ENCODE measurements around the gene DCLRE1B.

The DCLRE1B gene

DNA sequence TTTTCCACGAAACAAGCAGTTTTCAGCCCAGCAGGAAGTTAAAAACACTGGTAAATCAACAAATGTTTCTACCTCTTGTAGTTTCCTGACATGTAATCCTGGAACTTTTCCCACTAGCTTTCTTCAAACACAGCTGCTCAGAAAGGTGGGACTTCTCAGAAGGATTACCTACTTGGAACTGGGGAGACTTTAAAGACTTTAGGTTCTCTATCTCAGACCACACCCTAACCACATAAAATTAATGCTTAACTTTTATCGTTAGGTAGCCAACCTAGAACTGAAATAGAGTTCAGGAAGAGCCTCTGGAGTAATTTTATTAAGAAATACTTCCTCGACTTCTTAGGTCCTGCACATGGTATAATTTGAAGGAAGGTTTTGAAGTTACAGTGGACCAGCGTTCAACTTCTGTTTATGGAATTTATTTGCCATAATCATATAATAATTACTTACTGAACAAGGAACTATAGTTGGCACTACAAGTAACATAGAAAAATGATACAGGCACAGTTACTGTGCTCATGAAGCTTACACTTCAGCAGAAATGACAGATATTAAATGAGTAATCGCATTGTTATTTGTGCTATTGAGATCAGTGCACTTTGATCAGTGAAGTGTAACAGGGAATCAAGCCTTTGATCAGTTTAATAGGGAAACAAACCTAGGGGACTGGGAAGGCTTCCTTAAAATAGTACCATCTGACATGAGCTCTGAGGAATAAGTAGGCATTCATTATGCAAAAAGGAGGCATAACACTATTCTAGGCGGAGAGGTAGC, 17.5 kb upstream of the DCLRE1B start, which contains the start of gene BCL2L15:
BCL2L15 (minus strand) TSS at position 180 of the 774 bp plus-strand sequence. CDS start 206 bp downstream, outside the sequence.
- no peak for DNase-seq (ENCODE audit: low read depth)

DNA sequence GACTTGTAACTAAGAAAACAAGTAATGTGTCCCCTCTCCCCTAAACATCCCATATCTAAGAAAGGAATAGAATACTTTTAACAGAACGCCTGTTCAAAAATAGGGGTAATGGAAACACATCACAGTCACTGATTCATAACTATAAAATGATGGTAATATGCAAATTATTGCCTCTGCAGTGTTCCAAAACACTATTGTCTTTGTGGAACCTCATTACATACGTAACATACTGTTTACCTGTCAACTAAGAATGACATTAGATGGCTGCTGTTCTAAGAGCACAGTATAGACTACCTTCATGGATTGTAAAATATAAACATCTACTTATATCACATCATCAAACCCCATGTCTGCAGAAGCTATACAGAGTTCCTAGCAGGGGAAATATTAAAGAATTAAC, 14.3 kb upstream of the DCLRE1B start:
- no peak for DNase-seq (ENCODE audit: low read depth)

DNA sequence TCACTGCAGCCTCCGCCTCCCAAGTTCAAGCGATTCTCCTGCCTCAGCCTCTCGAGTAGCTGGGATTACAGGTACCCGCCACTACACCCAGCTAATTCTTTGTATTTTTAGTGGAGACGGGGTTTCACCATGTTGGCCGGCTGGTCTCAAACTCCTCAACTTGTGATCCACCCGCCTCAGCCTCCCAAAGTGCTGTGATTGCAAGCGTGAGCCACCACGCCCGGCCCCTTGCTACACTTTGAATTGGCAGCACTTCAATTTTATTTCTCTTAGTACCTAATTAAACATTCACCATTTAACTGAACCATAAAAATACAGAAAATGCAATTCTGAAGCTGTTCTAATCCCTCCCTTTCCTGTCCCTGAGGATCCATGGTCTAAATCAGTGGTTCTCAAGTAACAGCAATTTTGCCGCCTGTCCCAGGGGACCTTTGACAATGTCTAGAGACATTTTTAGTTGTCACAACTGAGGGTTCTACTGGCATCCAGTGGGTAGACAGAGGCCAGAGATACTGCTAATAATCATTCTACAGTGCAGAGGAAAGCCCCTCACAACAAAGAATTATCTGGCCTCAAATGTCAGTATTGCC, 13.4 kb upstream of the DCLRE1B start:
- no peak for DNase-seq (ENCODE audit: low read depth)

DNA sequence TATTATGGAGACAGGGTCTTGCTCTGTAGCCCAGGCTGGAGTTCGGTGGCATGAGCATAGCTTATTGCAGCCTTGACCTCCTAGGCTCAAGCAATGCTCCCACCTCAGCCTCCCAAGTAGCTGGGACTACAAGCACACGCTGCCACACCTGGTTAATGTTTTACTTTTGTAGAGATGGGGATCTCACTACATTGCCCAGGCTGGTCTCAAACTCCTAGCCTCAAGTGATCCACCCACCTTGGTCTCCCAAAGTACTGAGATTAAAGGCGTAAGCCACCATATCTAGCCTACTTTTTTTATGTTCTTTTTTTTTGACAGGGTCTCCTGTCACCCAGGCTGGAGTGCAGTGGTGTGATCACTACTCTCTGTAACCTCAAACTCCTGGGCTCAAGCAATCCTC, 11.9 kb upstream of the DCLRE1B start:
- no peak for DNase-seq (ENCODE audit: low read depth)

DNA sequence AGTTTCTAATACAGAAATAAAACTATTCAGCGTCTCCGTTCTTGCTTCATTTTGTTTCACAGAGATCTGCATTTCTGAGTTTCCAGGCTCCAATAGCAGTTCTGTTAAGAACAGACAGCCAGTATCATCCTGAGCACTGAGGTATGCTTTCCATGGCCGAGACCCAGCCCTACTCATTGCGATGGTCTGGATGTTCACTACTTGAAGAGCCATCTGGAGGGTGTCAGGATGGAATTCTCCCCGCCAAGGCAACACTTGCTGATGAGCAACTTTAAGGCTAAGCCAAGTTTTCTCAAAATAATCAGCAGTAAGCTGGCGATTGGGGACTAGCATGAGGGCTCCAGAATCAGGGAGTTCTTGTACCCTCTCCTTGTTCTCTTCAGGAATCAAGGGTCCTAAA, 10.0 kb upstream of the DCLRE1B start:
- DNase-seq (ENCODE audit: low read depth), result no peak

DNA sequence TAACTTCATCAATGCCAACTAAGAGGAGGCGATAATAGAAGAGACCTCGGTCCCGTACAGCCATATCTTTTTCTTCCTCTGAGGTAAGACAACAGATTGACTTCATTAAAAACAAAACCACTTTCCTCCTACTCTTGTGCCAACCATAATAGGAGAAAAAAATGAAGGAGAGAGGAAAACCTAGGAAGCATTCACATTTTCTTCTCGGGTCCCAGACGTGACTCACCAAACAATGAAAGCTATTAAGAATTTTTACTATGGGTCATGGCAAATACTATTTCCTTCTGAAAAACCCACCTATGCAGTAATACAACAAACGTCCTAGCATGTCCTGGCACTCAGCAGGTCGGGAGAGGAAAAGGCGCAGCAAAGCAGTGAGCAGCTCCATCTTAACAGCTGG, 9.2 kb upstream of the DCLRE1B start:
- DNase-seq (ENCODE audit: low read depth), result no peak

DNA sequence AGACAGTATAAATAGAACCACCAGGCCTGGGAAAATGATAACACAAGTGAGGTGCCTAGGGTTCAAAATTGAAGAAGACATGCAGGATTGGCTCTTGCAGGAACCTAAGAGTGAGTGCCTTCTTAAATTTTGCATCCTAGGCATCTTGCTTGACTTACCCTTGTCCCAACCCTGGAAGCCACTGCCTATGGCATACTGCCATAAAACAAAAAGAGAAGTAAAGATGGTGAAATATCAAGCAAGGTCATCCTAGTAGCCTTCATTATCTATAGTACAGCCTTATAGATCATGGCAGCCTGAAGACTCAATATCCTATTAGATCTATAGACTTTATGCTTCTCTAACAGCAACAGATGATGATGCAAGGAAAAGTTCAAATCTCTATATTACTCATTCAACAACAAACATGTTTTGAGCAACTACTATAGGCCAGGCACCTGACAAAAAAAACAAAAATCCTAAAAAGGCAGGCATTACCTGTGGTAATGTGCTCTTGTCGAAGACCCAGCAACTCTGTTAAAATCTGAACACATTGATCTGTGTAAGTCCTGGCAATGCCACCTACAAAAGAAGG, 6.8 kb upstream of the DCLRE1B start:
- no peak for DNase-seq (ENCODE audit: low read depth)

DNA sequence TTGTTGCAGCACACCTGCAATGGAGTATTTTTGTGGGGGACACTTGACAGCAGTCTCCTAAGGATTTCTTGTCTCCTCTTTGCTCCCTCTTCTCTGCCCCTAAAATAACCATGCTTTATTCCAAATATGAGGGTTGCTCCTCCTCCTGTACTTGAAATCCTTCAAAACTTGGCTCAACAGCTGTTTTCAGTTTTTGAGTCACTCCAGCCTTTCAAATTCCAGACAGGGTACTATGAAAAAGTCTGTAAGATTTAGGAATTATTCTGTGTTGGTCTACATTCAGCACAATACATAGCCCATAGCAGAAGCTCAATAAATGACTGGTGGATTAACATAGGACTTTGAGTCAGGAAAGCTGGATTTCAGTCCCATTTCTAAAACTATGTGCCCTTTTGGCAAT, 6.0 kb upstream of the DCLRE1B start:
- no peak for DNase-seq (ENCODE audit: low read depth)

DNA sequence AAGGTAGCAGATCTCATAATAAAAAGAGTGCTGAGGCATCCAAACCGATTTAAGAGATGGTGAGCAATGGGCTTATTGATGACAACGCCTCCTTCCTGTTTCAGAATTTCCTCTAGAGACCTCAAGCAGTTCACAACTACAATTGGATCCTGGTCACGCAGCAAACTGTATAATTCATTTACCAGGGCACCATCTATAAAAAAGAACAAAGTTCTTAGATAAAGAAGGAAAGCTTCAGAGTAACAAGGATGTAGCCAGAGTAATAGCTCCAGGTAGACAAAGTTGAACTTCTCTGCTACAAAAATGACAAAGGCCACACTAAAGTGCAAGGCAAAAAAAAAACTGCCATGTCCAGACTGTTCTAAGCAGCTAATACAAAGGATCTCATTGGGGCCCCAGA, 3.9 kb upstream of the DCLRE1B start:
- DNase-seq (ENCODE audit: low read depth), result no peak

DNA sequence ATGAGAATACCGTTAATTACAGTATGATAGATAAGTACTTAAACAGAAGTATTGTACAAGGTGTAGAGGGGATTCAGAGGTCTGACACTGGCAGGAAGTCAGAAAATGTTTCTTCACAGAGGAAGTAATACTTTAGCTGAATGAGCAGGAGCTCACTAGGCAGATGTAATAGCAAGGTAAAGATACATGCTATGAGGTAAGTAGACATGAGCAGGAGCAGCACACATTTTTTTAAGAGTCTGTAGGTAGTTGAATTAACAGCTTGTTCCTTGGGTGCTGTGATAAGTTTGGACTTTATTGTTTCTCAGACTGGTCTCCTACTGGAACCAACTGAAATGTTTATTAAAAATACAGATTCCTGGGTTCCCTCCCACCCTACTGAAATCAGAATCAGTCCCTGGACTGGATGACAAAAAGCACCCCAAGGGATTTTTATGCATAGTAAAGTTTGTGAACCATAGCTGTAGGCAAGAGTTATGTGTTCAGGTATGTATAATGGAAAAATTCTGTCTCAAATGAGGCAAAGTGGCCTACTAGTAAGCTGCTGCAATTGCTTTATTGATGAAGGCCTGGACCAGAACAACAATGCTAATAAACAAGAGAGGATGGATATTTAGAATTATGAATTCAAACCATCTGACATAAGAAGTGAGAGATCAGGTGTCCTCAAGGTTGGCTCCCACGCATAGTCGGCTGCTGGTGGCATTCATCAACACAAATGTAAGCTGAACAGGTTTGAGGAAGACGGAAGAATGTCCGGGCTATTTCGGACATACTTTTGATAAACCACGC, 1.4 kb upstream of the DCLRE1B start:
- DNase-seq (ENCODE audit: low read depth), result no peak

DNA sequence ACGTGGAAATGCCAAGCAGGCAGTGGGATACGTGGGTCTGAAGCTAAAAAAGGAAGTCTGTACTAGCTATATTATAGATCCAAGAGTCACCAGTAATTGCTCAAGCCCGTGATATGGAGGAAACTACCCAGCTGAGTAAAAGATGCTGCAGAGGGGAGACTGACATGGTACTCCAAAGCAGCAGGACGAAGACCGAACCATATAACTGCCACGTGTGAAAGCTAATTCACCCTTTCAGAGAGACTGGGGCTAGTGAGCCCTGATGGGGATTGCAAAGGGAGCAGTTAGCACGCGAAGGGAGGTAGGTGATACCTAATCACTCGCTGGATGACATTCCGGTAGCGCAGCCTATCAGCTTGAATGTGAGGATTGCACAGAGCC, 843 bp upstream of the DCLRE1B start:
- DNase-seq (ENCODE audit: low read depth), result no peak

DNA sequence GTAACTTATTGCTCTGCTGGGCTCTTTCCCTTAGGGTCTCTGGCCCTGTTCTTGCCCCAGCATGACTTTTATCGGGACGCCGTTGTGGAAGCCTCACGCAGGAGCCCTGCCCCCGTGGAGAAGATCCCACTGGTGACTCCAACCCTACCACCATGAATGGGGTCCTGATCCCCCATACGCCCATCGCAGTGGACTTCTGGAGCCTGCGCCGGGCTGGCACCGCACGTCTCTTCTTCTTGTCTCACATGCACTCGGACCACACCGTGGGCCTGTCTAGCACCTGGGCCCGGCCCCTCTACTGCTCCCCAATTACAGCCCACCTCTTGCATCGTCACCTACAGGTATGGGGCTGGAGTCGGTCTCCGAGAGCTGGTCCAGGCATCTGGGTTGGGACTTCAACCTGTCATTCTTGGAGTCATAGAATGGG, 322 bp downstream of the DCLRE1B start:
- DNase-seq (ENCODE audit: low read depth), result no peak

DNA sequence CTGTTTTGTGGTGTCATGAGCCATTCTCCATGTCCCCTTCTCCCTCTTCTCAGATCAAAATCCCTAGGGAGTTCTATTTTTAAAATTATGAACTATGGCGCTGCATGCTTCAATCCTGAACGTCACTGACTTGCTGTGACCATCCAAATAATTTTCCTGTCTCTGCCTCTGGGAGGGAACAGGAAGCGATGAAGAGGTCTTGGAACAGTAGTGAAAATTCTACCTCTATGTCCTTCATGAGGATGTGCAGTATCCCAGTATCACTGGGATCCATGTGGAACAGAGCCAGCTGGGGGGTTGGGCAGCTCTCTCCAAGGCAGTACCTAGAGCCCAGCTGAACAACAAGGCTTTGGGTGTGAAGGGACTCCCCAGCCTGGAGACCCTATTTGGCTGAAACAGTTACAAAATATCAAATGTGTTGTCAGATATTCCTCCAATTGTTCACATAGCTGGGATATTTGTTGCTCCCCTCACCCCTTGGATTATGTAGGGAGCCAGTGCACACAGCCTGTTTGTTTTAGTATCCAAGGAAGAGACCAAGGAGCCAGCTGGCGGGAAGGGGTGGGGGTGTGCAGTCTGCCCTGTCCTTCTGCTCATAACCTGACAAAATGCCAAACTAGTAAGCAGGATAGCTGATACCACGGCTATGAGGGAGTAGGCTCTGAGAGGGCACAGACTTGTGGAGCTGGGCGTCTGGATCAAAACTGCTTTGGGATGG, 7.6 kb downstream of the DCLRE1B start:
- no peak for DNase-seq (ENCODE audit: low read depth)

DNA sequence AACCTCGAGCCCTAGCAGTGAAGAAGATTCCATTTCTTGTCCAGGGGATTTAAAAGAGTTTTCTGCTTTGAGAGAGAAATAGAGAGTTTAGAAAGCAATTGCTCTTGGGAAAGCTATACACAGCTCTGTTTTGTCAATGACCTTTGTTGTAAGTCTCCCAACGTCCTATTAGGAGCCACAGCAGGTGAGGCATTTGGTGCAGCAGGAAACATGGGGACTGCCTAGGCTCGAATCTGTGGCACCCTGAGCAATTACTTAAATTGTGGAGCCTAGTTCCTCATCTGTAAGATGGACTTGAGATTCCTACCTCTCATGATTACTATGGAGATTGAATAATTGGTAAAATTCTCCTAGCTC, 8.2 kb downstream of the DCLRE1B start:
- no peak for DNase-seq (ENCODE audit: low read depth)

DNA sequence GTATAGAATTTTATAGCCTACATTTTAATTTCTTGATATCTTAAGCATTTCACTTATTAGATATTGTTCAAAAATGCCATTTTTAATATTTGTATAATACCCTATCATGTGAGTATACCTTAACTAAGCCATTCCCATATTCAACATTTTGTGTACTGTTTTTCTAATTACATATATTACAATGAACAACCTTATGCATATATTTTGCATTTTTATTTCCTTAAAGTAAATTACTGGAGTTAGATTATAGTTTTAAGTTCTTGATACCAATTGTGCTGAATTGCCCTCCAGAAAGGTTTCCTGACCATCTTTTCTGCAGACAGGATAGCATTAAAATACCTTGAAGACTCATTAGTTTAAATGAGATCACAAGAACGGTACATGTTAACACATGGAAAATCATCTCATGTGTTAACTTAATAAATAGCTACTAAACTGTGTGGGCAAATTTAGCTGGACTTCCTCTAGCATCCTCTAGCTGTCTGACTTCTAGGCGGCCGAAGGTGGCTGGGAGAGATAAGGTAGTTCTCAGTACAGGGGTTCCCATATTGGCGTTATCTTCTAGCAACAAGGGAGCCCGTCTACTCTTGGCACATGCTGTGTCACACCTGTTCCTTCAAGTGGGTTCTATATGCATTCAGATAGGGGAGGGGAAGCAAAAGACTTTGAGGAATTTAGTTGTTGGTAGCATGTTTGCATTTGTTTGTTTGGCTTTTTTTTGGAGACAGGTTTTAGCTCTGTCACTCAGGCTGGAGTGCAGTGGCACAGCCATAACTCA, 8.9 kb downstream of the DCLRE1B start:
- no peak for DNase-seq (ENCODE audit: low read depth)

DNA sequence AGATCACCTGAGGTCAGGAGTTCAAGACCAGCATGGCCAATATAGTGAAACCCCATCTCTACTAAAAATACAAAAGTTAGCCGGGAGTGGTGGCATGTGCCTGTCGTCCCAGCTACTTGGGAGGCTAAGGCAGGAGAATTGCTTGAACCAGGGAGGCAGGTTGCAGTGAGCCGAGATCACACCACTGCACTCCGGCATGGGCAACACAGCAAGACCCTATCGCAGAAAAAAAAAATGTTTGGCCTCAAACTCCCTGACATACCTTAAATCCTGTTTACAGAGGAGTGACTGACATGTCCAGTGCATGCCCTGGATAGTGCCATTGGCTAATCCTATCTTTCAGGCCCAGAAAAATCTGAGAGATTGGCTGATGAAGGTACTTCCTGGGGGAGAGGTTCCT, 11.8 kb downstream of the DCLRE1B start:
- no peak for DNase-seq (ENCODE audit: low read depth)

DNA sequence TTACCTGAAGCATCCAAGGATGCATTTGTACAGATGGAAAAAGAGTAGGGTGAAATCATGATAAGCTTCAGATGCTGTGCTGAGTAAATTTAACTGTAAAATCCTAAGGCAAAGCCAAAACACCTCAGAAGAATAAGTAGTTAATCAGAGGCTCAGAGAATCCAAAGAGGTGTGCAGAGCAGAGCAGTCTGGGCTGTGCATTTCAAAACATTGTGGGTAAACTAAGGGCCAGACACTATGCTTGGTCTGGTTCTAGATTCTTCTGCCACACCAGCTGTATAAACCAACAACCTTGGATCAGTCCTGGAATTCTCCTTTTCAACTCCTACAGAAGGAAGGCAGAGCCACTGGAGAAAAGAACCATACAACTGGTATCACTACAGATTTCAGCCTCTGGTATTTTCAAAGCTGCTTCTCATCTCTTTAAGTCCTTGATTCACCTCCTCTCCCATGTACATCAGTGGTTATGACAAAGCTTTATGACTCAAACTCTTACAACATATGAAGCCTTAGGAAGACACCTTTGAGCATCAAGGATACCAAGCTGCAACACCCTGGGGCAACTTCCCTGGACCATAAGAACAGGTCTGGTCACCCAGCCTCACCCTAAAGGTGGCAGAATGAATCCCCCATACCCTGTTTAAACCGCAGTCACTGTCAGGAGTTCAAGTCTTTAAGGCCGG, 12.4 kb downstream of the DCLRE1B start:
- no peak for DNase-seq (ENCODE audit: low read depth)

DNA sequence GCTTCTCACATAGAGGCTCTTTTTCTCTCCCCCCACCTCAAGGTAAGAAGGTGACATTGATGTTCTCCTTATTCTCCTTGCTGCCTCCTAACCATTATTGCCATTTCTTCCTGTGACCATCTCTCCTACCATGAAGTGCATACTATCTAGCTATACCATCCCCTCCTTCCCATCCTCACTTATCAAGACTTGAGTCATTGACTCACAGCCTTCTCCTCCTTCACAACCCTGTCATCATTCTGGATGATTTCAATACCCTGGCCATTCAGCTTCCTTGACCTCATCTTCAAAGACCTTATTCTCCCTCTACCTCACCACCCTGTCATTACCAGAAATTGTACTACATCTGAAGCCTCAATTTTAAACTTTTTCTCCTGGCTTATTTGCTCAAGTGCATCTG, 13.1 kb downstream of the DCLRE1B start:
- DNase-seq (ENCODE audit: low read depth), result no peak

DNA sequence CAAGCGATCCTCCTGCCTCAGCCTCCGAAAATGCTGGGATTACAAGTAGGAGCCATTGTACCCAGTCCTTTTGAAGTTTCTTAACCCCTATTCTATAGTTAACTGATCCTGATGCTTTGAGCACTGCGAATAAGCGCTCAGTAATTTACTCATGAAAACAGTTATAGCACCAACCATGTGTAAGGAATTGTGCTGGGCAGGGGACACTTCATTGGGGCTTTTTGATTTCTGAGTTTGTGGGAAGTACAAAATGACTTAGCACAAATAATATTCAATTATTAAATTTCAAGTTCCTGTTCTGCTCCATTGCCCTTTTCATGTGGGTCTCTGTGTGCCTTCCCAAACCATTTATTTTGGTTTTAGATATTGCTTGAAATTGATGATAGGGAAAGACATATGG, 17.8 kb downstream of the DCLRE1B start:
- DNase-seq (ENCODE audit: low read depth), result no peak

DNA sequence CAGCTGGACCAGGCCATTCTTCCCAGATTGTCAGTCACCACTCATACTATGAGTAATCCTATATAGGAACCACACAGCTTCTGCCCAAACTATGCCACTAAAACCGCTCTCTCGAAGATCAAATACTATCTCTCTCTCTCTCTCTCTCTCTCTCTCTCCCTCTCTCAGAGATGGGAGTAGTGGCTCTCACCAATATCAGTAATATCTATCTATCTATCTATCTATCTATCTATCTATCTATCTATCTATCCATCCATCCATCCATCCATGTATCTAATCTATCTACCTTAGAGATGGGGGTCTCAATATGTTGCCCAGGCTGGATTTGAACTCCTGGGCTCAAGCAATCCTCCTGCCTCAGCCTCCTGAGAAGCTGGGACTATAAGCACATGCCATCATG, 19.3 kb downstream of the DCLRE1B start:
- DNase-seq (ENCODE audit: low read depth), result no peak

Measured in stimulated activated CD8-positive, alpha-beta memory T cell treated with anti-CD3 and anti-CD28 coated beads, Interleukin-7, amount 100 ng/mL, for 24 hours (primary cell).